ENCODE results near the gene PLPPR1.
"Not testable (repeated sequence)": the region's sequence is repeated elsewhere in the genome, so short reads cannot be mapped to it uniquely, and the experiment has no call there.

Gene PLPPR1

GRCh38 chr9:101311191-101311590 lies 282.7 kb downstream of the PLPPR1 start:
- DNase-seq = no peak

- DNase-seq = no peak
Observed at GRCh38 chr9:101311758-101312420, 283.4 kb downstream of the PLPPR1 start.

- DNase-seq = no peak
Observed at GRCh38 chr9:101312661-101313060, 284.1 kb downstream of the PLPPR1 start.

- no peak for DNase-seq
Observed at GRCh38 chr9:101315112-101315450, 286.6 kb downstream of the PLPPR1 start.

GRCh38 chr9:101317735-101318134 lies 289.2 kb downstream of the PLPPR1 start:
- DNase-seq = no peak

GRCh38 chr9:101323129-101323528 lies 294.6 kb downstream of the PLPPR1 start:
- DNase-seq = no peak

GRCh38 chr9:101324245-101324804 lies 295.8 kb downstream of the PLPPR1 start:
- DNase-seq = no peak

- no peak for DNase-seq
Observed at GRCh38 chr9:101325053-101325452, 296.5 kb downstream of the PLPPR1 start.

GRCh38 chr9:101326035-101326434 lies 297.5 kb downstream of the PLPPR1 start:
- no peak for DNase-seq

- no peak for DNase-seq
Observed at GRCh38 chr9:101326501-101326900, 298.0 kb downstream of the PLPPR1 start.

- DNase-seq = not testable (repeated sequence)
Observed at GRCh38 chr9:101327422-101327909, 298.9 kb downstream of the PLPPR1 start.

- DNase-seq = no peak
Observed at GRCh38 chr9:101332362-101332761, 303.8 kb downstream of the PLPPR1 start.

- no peak for DNase-seq
Observed at GRCh38 chr9:101333490-101333889, 305.0 kb downstream of the PLPPR1 start.

GRCh38 chr9:101333926-101334702 lies 305.6 kb downstream of the PLPPR1 start:
- no peak for DNase-seq

- DNase-seq = no peak
Observed at GRCh38 chr9:101336091-101336490, 307.6 kb downstream of the PLPPR1 start.

- DNase-seq = no peak
Observed at GRCh38 chr9:101337237-101337636, 308.7 kb downstream of the PLPPR1 start.

GRCh38 chr9:101341958-101342357 lies 313.4 kb downstream of the PLPPR1 start:
- DNase-seq = no peak

- DNase-seq = no peak
Observed at GRCh38 chr9:101342595-101342994, 314.1 kb downstream of the PLPPR1 start.

GRCh38 chr9:101350285-101350684 lies 321.8 kb downstream of the PLPPR1 start:
- DNase-seq = no peak

GRCh38 chr9:101352892-101353463 lies 324.5 kb downstream of the PLPPR1 start:
- DNase-seq = no peak

GRCh38 chr9:101353683-101354082 lies 325.2 kb downstream of the PLPPR1 start:
- DNase-seq = no peak

GRCh38 chr9:101354143-101354764 lies 325.7 kb downstream of the PLPPR1 start:
- DNase-seq = no peak
